VCaP (cell line): Measurements from ENCODE around the gene RASGRP2.

Experiments used
- H3K27ac ChIP-seq: fragments of 450-650 bp; 2 replicates; pipeline ENCODE4 v1.5.1; 2017
- TF ChIP-seq, protein P1 (sequence below): fragments of 450-650 bp; conservative IDR thresholded peaks from 2 replicates; pipeline ENCODE4 v1.5.1; 2017; ENCODE audit warnings: mild to moderate bottlenecking, moderate library complexity

RASGRP2 gene

DNA sequence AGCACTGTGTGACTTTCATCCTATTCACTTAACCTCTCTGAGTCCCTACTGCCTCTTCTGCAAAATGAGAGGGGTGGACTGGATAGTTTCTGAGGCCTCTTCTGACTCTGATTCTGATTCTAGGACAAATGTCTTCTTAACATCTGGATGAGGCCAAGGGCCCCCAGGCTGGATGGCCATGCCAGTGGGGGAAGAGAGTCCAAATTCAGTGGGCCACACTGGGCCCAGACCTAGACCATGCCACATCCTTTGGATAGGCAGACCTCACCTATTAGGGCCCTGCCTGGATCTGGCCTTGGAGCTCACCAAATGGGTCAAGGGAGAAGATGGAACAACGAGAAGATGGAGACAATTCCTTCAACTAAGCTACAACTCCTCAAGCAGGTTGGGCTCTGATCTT lies 45.5 kb downstream of the RASGRP2 start:
- TF ChIP-seq, protein P1, sequence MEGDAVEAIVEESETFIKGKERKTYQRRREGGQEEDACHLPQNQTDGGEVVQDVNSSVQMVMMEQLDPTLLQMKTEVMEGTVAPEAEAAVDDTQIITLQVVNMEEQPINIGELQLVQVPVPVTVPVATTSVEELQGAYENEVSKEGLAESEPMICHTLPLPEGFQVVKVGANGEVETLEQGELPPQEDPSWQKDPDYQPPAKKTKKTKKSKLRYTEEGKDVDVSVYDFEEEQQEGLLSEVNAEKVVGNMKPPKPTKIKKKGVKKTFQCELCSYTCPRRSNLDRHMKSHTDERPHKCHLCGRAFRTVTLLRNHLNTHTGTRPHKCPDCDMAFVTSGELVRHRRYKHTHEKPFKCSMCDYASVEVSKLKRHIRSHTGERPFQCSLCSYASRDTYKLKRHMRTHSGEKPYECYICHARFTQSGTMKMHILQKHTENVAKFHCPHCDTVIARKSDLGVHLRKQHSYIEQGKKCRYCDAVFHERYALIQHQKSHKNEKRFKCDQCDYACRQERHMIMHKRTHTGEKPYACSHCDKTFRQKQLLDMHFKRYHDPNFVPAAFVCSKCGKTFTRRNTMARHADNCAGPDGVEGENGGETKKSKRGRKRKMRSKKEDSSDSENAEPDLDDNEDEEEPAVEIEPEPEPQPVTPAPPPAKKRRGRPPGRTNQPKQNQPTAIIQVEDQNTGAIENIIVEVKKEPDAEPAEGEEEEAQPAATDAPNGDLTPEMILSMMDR: no peak
- no peak overlapping the region for H3K27ac ChIP-seq

DNA sequence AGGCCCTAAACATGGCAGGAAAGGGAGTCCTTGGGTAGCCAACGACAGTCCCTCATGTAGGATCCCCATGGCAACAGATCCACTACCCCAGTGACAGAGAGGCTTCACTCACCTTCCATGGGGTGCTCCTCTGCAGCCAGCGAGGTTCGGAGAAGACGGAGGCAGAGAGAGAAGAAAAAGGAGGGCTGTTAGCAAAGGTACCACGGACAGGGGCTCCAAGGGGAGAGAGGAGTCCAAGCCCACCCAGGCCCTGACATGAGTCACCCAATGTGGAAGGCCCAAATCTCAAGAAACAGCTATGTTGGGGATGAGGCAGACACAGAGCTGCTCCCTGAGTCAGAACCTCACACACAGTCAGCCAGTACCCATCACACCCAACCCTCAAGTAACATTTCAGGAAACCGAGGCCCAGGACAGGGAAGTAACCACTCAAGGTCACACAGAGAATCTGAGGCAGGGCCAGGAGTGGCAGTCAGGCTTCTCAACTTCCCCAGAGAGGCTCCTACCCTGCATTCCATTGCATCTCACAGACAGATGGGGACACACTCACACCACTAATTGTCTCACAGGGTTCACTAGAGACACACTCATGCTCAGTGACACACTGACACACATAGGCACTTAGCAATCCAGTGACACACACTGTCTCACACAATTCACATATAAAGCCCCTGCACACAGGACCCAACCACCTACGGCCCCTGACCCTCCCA lies 46.1 kb downstream of the RASGRP2 start:
- H3K27ac ChIP-seq: no peak overlapping the region
- TF ChIP-seq, protein P1: no peak

DNA sequence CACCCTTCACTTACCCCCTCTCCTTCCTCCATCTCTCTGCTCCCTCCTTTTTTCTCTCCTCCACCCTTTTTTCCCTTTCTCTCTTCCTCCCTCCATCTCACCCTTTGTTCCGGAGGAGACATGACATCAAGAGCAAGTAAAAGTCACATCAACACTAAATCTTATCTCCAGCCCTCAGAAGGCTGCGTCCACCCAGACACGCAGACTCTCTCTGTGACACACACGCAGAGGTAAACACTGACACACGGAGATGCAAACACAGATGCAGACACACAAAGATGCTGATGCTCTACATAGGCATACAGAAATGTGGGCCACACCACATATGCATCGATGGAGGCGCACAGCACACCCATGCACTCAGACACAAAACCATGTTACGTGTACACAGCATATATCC lies 47.9 kb downstream of the RASGRP2 start:
- TF ChIP-seq, protein P1: no peak
- H3K27ac ChIP-seq: no peak overlapping the region

DNA sequence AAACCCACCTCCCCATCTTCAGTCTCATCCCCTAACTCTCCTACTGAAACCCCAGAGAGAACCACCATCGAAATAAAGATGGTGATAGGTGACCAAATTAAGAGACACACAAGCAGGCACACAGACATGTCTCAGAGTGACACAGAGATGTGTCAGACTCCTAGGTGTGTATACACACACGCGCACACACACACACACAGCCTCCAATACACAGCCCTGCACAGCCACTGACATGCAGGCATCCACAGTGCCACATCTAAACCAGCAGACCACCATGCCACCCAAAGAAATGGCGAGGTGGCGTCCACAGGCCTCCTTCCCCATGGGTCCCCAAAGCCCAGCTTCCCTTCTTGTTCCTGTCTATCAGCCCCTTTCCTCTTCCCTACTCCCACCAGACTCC lies 48.4 kb downstream of the RASGRP2 start:
- no peak overlapping the region for H3K27ac ChIP-seq
- TF ChIP-seq, protein P1: no peak

GRCh38 chr11:64694821-64695365 lies 49.0 kb downstream of the RASGRP2 start:
- TF ChIP-seq, protein P1: no peak
- no peak overlapping the region for H3K27ac ChIP-seq

DNA sequence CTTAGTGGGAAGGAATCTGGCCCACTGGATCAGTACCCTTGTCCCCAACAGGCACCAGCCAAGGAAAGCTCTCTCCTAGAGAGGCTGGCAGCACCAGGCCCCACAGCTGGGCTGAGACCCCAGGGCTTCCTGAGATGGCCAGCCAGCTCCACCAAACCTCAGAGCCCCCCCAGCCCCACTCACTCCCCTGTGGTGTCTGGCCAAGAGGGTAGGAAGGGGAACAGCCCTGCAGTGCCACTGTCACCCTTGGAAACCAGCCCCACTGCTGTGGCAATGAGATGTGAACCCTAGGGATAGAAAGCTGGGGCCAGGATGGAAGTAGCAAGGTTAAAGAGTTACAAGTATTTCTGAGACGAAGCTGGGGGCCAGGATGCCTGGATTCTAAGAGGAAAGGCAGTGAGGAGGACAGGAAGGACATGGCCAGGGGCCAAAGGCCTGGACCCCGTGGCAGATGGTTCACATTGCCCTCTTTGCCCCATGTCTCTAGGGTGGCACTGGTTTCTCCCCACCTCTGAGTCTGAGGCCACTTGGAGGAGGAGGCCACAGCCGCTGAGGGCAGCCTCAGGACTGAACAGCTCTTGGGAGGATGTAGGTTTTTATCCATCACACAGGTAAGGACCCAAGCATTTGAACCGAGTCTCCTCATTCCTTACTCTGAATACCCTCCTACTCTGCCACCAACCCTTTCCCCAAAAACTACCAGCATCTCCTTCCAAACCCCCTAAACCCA lies 49.8 kb downstream of the RASGRP2 start:
- TF ChIP-seq, protein P1: no peak
- no peak overlapping the region for H3K27ac ChIP-seq

DNA sequence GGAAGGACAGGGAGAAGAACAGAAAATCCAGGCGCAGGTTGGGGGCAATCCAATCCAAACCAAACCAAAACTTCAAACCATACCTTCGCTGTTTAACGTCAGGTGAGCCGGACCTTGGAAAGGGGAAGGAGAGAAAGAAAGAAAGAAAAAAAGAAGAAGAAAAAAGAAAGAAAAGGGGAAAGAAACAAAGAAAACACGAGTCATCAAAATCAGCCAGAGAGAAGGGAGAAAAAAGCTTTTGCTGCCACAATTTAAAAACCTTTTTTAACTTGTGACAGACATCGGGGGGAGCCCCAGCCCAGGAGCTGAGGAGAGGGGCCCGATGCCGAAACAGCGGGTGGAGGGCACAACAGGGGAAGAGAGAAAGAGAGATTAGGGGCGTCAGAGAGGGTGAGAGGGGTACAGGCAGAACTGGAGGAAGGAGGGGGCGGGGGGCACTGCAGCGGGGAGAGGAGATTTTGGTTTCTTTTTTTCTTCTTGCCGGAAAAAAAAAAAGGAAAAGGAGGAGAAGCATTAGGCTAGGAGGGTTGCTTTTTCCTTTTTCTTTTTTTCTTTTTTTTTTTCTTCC lies 51.1 kb downstream of the RASGRP2 start:
- H3K27ac ChIP-seq: no peak overlapping the region
- TF ChIP-seq, protein P1: no peak
